ENCODE results near the gene XPO4.

The XPO4 gene

DNA sequence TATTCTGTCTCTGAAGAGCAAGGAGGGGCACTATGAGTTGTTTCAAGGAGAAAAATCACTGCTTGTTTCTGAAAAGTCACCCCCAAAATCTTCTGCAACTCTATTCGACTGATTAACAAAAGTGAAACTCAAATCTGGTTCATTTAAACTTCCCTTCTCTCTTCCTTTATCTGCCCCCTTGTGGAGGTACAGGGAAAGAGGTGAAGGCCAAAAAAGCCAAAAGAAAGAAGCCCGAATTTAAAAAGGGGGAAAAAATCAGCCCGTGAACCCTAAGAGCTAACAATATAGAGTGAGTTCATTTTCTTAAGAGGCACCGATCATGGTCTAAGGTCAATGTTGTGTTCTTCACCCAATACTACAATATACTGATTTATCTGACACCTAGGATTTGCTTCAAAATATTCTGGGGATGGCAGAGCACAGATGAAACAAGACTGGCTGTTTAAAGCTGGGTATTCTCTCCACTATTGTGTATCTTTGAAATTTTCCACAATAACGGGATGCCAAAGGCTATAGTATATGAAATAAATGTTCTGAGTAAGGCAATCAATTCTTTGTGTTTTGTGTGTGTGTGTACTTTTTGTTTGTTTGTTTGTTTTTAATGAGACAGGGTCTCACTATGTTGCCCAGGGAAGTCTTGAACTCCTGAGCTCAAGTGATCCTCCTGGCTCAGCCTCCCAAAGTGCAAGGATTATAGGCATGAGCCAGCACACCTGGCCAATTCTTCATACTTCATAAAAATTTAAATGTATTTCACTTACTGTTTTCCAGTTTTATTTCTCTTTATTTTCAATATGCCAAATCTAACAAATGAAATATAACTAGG lies 73.8 kb downstream of the XPO4 start:
- peak; percentile 72 for DNase-seq (ENCODE audit: low spot score)

DNA sequence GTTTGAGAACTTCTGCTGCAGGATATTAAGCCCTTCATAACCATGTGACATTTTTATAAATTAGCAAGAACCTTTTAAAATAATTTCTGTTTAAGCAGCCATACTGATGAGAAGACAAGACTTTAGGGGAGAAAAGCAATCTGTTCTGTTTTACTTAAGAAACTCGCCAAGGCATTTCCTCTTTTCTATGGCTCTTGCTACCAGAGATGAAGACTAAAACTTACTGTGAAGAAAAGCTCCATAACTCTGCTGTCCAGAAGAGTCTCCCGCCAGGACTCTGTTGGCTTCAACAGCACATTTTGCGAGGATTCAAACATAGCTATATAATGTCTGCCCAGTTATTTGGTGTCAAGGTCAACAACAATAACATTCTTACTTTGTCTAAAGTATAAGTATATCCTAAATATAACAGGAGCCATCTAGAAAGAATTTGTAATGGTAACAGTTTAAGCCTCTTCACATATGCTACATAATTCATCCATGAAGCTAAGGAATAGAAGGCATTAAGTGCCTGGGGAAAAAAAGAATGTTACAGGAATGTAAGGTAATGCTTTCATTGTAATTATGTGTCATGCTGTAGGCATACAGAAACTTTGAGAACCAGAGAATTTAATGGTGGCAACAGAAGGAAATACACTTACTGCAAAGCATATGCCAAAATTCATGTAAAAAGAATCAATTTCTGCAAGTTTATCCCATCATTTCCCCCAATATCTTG lies 75.5 kb downstream of the XPO4 start:
- DNase-seq (ENCODE audit: low spot score) = no peak

DNA sequence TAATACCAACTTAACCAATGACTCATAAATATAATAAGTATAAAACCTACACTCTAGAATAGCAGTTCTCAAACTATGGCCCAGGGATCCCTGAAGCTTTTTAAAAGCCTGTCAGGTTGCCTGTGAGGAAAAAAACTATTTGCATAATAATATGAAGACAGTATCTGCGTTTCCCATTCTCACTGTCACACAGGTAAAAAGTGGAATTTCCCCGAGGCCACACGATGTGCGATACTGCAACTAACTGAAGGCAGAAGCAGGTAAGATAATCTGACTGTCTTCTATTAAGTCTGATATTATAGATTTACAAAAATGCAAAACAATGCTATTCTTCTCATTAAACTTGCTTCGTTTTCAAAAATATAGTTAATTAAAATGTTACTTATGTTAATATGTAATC lies 76.2 kb downstream of the XPO4 start:
- no peak for DNase-seq (ENCODE audit: low spot score)

DNA sequence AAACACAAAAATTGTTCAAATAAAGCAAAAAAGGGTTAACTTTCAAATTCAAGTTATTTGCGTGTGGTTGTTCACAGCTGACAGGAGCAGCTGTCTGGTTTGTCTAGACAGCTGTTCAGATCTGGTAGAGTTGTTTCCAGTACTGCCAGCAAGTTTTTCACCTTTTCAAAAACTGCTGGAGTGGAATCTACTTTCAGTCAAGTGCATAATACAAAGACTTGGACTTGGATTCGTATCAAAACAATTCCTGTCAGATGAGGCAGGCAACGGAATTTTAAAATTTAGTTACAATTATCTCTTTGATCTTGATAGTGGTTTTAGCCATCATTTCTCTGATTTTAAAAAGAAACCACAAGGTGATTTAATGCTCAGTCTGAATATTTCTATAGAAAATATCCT lies 77.1 kb downstream of the XPO4 start:
- no peak for DNase-seq (ENCODE audit: low spot score)

DNA sequence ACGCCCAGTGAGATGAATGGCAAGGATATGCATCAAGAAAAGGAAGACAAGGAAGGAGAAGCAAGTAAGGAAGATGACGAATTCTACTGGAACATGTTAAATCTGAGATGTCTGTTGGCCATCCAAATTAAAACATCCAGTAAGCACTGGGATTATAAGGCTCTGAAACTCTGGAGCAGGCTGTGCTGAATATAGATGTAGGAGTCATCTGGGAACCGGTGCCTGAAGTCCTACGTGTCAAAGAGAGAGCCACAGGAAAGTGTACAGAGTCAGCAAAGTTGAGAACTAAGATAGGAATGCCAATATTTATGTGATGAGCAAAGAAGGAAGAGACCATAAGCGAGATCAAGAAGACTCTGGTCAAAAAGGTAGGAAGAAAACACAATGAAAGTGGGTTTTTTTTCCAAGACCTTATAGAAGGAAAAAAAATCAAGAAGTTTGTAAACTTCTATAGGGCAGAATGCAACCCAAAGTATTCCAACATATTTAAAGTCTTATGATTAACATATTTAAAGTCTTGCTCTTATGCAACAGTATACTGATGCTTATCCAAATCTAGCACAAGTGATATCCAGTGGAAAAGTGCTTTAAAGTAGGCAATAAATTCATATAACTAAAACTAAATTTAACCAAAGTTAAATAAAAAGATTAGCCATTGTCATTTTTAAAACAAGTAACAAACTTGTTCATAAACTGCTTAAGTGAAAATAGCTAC lies 77.6 kb downstream of the XPO4 start:
- no peak for DNase-seq (ENCODE audit: low spot score)

DNA sequence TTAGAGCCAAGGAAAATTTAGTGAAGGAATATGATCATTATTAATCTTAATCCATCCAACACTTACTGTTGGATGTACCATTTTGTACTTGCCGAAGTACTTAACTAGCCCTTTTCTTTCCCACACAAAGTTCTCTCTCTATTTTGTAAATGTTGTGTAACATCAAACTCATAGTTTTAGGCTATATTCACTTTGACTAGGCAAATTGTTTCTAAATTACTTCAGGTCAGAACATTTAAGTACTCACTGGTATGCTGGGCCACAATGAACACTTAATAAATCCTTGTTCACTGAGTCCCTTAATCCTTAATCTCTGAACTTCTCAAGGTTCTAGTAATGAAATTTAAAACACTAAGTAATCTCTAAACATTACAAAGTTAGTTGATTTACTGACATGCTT lies 79.5 kb downstream of the XPO4 start:
- DNase-seq (ENCODE audit: low spot score) = no peak

DNA sequence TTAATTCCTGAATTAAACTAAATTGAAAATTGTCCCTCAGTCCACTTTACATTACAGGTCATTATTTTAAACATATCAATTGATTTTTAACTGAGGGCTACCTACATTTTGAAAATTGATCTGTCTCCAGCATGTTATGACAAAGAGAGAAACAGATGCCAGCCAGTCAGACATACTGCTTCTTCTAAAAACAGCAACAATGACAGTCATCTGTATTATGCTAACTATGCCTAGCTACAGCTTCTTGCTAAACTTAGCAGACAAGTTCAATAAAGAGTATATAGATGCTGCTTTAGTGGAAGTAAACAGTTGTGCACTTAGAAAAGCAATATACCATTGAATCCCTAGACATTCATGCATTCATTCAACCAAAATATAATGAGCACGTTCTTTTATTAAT lies 80.1 kb downstream of the XPO4 start:
- DNase-seq (ENCODE audit: low spot score) = no peak

DNA sequence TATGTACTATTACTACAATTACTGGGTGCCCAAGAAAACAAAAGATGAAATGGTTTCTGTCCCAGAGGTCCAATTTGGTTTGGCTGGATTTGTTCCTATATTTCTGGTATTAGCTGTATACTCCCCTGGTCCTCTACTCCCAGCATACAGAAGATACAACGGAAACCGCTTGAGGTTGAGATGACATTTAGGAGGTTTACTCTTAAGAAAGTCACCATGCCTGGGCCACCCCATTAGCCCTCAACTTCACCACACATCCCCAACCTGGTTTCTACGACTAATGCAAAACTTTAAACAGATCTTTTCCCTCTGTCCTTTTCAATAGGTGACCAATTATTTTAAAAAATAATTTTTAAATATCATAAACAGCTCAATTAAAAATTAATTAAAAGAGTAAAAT lies 82.8 kb downstream of the XPO4 start:
- DNase-seq (ENCODE audit: low spot score) = no peak

DNA sequence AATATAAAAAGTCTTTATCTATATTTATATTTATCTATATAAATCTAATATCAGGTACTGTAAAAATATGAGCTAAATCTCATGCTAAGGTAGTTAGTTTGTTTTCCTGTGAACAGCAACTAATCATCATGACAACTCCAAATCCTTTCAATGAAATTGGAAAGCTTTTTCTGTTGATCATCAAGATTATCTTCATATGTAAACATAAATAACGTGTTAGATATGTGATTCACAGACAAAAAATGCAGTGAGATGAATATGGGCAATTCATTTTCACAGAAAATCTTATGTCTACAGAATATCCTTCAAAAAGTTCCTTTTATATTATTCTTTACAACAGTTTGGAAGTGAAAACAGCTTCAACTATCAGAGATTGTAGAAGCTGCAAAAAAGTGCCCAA lies 87.1 kb downstream of the XPO4 start:
- DNase-seq (ENCODE audit: low spot score) = no peak

DNA sequence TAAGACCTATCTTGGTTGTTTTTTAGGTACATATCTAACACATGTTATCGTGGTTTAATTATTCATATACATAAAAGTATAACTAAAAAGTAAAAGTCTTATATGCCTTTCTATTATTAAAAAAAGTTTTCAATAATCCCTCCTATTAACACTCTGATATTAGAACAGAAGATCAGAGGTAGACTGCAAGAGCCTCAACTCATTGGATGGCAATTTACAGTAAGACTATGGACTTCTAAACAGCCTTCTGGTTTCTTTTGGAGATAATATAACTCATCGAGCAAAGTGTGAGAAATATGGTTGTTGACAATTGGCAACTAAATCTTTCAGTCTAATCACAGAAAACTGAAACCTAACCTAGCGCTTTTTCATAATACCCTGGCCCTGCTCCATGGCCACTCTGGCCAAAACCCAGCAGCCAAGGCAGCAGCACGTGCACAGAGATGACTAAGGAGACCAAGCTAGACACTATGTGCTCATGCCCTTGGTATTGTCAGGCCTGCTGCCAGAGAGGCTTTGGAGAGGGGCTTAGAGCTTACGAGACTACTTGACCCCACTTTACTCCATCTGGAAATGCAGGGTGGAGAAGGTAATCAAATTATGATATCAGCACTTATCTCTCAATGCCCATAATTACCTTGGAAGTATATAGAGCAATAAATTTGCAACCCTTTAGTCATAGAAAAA lies 88.2 kb downstream of the XPO4 start:
- DNase-seq (ENCODE audit: low spot score) = peak; percentile 64

DNA sequence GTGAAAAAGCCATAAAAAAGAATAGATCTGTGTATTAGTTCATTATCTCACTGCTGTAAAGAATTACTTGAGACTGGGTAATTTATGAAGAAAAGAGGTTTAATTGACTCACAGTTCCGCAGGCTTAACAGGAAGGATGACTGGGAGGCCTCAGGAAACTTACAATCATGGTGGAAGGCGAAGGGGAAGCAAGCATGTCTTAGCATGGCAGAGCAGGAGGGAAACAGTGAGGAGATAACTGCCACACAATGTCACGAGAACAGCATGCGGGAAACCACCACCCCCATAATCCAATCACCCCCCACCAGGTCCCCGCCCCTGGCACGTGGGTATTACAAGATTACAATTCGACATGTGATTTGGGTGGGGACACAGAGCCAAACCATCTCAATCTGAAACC lies 89.7 kb downstream of the XPO4 start:
- no peak for DNase-seq (ENCODE audit: low spot score)

DNA sequence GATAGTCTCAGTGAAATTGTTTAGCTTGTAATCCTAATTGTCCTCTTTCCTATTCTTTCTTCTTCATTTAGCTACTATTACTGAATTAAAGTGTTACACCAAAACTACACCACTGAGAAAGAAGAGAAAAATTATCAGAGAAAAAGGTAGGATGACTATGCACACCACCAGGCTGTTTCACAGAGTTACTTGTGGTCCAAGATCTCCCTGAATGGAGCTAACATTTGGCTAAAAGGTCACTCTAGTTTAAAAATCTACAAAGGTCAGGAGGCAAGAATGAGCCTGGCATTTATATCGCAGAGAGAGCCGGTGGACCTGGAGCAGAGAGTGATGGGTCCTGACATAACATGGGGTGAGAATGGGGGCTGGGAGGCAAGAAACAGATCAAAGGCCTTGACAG lies 91.7 kb downstream of the XPO4 start:
- no peak for DNase-seq (ENCODE audit: low spot score)

DNA sequence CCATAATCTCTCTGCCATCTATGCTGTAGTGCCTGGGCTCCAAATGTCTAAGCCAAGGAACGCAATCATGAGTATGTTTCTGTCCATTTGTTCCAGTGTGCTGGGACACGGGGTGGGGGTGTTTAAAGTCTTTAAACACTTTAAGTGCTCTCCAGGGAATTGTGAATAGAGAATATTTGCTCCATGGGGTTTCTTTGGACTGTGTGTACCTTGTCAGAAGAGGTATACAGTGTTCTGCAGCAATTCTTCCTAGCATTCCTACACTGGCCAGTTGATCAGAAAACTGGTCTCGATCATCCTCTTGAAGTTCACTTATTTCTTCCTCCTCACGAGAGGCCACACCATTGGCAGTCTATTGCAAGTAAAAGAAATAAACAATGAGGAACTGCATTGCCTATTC lies 93.7 kb downstream of the XPO4 start:
- no peak for DNase-seq (ENCODE audit: low spot score)

DNA sequence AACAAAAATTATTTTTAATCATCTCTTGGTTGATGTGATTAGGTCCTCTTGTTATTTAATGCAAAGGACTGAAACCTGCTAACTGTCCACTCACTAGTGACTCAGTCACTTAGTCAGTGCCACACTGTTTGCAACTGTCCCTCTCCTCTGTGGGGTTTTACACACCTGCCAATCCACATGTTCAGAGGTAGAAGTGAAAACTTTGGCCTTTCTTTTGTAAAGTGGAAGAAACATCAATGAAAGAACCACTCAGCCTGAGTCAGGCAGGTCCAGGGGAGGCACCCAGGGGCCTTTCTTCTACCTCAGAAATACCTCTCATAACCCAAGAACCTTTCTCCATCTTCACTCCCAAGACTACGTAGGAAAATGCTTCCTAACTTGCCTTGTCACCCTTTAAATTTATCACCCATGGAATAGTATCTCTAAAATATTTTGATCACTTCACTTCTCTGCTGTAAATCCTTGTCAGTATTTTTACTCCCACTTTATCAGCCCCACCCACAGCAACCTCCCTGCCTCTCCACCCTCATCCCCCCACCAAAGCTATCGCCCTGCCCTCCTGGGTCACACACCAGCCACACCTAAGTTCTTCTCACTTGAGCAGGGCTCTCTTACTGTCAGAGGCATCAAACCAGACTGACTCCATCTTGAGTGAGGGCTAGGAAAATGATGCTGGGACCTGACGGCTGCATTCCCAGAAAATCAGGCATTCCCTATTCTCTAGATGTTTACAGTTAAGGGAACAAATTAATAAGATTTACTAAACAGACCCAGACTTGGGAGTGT lies 99.2 kb downstream of the XPO4 start:
- no peak for DNase-seq (ENCODE audit: low spot score)

DNA sequence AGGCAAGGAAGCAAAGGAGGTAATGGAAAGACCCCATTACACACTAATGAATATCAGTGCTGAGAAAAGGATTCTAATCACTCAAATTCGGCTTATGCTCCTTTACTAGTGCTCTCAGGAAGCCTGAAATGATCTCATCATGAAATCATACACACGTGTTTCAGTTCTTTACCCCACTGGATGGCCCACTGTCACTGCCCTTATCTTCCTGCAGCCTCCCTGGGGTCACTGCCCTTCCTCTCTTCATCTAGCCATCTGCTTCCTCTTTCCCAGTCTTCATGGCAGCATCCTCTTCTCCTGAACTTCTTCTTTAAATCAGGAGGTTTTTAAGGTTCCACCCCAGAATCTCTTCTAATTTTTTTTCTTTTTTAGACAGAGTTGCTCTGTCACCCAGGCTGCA lies 100.8 kb downstream of the XPO4 start:
- no peak for DNase-seq (ENCODE audit: low spot score)

DNA sequence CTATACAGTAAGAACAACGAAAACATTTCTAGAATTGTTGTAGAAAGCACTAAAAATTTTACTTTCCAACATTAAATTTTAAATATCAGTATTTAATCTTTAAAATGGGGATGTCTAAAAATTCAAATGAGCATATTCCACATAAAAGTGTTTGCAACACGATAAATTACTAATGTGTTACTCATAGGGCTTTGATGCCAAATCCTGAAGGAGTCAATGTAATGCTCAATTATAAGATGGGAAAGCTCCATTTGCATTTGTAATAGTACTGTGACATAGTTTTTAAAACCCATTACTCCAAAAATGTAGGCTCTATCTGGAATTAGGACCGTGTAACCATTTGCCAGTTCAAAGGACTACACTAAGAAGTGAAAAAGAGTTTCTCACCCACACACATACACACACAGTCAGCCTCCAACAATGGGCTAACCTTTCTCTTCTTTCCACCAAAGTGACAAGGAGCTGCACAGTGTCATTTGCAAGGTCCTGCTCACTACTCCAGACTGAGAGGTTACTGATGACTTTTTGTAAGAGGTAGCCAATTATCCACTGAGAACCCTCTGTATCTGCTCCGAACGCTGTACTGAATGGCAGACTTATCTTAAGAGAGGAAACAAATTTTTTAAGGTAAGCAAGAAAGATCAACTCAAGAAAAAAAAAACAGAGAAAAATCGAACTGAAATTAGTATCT lies 102.7 kb downstream of the XPO4 start:
- DNase-seq (ENCODE audit: low spot score) = no peak

DNA sequence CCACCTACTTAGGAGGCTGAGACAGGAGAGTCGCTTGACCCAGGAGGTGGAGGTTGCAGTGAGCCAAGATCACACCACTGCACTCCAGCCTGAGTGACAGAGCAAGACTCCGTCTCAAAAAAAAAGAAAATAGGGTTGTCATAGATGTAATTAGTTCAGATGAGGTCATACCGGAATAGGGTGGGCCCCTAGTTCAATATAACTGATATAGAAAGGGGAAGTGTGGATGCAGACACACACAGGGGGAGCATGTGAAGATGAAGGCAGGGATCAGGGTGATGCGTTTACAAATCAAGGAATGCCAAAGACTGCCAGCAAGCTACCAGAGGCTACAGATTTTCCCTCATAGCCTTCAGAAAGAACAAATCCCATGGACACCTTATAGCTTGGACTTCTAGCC lies 104.5 kb downstream of the XPO4 start:
- DNase-seq (ENCODE audit: low spot score) = no peak

DNA sequence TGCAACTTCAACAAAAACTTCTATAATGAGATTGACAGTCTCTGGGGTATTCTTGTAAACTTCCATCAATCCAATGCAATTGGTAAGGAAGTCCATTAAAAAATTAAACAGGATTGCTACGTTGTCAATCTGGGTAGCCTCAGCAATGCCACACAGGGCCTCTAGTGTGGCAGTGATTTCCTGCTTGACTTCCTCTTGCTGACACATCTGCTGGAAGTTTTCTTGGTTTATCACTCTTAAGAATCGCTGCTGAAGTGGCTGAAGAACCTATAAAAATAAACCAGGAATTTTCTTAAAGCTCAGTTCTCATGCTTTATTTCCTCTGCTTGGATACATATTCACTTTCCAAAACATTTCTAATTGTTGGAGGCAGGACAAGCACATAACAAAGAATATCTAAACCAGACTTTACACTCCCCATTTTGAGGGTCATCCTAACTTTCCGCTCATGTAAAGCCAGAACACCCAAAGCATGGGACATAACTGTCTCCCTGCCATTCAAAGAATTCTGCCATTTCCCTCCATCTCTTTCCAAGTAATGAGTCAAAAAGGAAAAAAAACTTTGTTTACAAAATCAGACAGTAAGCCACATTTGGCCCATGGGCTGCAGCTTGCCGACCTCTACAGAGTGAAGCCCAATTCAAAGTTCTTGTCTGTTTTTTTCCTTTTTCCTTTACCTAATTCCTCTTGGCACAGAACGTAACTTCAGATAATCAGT lies 105.6 kb downstream of the XPO4 start:
- peak; percentile 75 for DNase-seq (ENCODE audit: low spot score)

DNA sequence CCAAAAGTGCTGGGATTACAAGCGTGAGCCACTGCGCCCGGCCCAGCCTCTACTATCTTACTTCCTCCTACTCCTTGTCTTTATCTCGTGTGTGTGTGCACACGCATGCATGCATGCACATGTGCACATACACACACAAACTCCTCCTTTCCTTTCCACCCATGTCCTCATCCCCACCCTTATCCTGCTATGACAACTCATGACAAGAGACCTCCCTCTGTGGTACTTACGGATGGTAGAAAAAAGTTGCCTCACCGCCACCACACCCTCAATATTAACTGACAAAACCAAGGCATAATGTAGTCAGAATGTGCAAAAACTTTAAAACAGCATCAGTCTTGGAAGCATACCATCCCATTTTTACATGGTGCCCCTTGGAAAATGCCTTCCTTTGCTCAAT lies 112.9 kb downstream of the XPO4 start:
- no peak for DNase-seq (ENCODE audit: low spot score)

DNA sequence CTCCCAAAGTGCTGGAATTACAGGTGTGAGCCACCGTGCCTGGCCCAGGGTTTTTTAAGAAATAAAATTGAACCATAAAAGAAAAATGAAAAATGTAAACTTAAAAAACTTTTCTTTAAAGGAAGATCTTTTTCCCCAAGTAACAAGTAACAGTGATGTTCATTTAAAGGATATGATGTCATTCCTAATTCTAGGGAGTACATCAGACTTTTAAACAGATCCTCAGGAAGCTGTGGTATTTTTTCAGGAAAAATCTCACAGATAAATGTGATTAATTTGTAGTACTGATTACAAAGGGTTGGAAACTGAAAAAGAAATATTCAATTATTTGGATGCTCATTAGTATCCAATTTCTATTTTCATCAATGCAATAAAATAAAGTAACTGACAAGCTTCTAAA lies 114.2 kb downstream of the XPO4 start:
- DNase-seq (ENCODE audit: low spot score) = no peak
